Measurements from ENCODE around the gene NHEJ1.

DNA sequence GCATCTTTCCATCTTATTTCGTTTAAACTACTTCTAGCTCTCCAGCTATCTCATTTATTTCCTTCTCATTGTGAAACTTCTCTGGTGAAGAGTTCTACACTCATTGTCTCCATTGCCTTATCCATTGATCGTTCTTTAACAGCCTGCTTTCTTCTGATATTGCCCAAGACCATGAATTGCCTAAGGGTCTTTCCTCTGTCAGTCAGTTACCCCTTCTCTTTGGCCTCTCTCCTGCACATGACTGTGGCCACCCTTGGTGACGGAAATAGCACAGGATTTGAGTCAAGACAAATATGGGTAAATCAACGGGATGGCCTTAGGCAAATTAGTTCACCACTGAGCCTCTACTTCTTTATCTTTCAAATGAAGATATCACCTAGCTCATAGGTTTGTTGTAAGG is 26.6 kb downstream of the NHEJ1 start:
- TF ChIP-seq CTCF (conservative IDR thresholded peaks at IDR 0.05; ENCODE audit: low read length), result no peak
- TF ChIP-seq EZH2phosphoT487 (IDR thresholded peaks at IDR 0.05; ENCODE audit: borderline replicate concordance, low read depth, low read length), result no peak
